SK-MEL-5 (cell line): ENCODE measurements around the gene PAQR4. TPM values are rescaled to one million over a fixed set of nuclear protein-coding genes. Genes with fewer than 3 reads are reported as not detected.
A peak's percentile ranks its signal among the peaks of the same experiment; 100 is the strongest.

ENCODE experiments used
- DNase-seq: peaks from one replicate; pipeline ENCODE4 v3.0.0-alpha.2; 2016; ENCODE audit warnings: low read depth, low spot score
- in situ Hi-C: cut with HindIII; loops from 2 replicates; pipeline ENCODE4 v1.10.0; 2016; ENCODE audit warnings: low sequenced_read_pairs, high pct_unique_total_duplicates, low pct_unique_long_range_greater_than_20kb
- total RNA-seq: library from RNA; depleted of rRNA; stranded (reverse); fragments of >200 nt; shearing (Covaris generic); gene quantifications from 2 replicates; pipeline ENCODE4 v1.2.3, GENCODE V29; 2014

The PAQR4 gene
- total RNA-seq, 1 experiment from 2014 or later, result 30.3 TPM

DNA sequence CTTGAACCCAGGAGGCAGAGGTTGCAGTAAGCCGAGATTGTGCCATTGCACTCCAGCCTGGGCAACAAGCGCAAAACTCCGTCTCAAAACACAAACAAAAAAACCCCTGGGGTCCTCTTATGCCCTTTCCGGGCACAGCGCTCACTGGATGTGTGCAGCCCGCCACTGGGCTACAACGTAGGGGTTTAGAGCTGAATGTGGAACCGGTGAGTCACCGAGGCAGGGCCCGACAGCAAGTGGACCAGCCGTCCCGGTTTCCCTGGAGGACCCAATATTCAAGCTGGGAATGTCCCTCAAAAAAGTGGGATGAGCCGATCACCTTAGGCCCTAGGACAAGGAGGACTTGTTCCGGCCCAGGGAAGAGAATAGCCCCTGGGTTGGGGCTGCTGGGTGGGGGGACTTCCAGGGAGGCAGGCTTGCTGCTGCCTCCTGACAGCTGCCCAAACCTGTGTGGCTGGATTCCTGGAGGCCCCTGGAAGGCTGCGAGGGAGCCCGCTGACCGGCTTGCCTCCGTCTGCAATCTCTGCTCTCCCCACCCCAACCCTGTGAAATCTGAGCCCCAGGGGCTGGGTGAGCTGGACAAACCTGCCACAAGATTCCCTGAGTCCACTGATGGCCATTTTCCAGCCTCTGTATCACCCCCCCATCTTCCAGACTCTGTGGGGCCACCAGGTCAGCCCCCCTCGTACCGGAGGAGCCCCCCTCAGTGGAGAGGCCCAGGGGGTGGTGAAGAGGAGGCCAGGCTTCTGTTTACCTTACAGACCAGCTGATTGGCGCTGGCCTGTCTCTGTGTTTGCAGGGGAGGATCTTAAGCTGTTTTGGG, 40.6 kb downstream of the PAQR4 start:
- in situ Hi-C loops, result no loop called here
- no peak for DNase-seq

- no peak for DNase-seq
- in situ Hi-C loops, result no loop called here
Observed at GRCh38 chr16:3010510-3010909, 41.4 kb downstream of the PAQR4 start.

GRCh38 chr16:3012246-3012645, 43.1 kb downstream of the PAQR4 start:
- in situ Hi-C loops, result no loop called here
- no peak for DNase-seq

- in situ Hi-C loops, result no loop called here
- no peak for DNase-seq
Observed at GRCh38 chr16:3012828-3013420, 43.8 kb downstream of the PAQR4 start, which contains the start of gene CLDN9. TSS of gene CLDN9 (plus strand) at chr16:3012923. CDS start at chr16:3013363, 440 bp downstream.

GRCh38 chr16:3013491-3013951, 44.4 kb downstream of the PAQR4 start:
- no peak for DNase-seq
- in situ Hi-C loops, result no loop called here

GRCh38 chr16:3013998-3014690, 45.0 kb downstream of the PAQR4 start:
- no peak for DNase-seq
- in situ Hi-C loops, result no loop called here

GRCh38 chr16:3014971-3015370, 45.8 kb downstream of the PAQR4 start:
- no peak for DNase-seq
- in situ Hi-C loops, result no loop called here

GRCh38 chr16:3015865-3016521, 46.8 kb downstream of the PAQR4 start:
- in situ Hi-C loops, result no loop called here
- no peak for DNase-seq

GRCh38 chr16:3017344-3017743, 48.2 kb downstream of the PAQR4 start:
- in situ Hi-C loops, result no loop called here
- DNase-seq, result no peak

DNA sequence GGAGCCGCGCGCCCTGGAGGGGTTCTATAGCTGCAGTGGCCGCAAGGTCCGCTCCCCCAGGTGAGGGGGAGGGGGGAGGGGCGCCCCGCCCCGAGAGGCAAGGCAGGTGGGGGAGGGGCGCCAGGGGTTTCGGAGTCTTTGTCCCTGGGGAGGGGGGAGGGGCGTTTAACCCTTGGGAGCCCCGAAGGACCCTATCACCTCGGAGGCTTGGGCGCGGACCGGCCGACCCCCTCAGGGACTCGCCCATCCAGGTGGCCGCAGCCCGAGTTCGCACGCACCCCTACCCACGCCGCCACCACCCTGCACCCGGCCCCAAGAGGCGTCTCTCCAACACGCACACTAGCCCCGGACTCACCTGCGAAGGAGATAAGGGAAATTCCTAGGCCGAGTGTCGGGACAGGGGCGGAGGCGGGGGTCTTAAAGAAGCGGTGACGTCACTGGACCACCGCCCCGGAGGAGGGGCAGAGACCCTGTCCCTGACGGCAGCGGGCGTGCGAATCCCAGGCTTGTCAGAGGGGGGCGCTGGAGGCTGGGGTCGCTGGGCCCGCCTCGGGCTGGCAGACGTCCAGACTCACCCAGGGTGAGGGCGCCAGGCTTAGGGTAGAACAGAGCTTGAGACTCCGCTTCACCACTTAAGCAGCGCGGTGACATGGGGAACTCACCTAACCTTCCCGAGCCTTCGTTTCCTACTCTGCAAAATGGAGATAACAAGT, 48.8 kb downstream of the PAQR4 start, which contains the start of gene CLDN6:
Gene CLDN6 (minus strand): TSS at position 390 of the 713 bp plus-strand sequence. CDS start 2,162 bp downstream, outside the sequence.
- DNase-seq, result no peak
- in situ Hi-C loops, result no loop called here

GRCh38 chr16:3019594-3020246, 50.6 kb downstream of the PAQR4 start:
- in situ Hi-C loops, result no loop called here
- DNase-seq, result no peak

DNA sequence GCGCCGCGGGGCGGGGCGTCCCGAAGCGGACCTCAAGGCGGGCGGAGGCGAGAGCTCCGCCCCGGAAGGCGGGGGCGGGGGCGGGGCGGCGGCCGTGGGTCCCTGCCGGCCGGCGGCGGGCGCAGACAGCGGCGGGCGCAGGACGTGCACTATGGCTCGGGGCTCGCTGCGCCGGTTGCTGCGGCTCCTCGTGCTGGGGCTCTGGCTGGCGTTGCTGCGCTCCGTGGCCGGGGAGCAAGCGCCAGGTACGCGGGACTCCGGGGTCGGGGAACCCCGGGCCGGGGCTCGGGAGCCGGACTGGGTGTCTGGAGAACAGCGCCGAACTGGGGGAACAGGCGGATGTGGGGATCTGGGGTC, 51.1 kb downstream of the PAQR4 start, which contains the start of gene TNFRSF12A:
Gene TNFRSF12A (plus strand): TSS at position 122 of the 357 bp plus-strand sequence. CDS start 30 bp downstream, at position 152.
- peak; percentile 69 for DNase-seq
- in situ Hi-C loops, result no loop called here

GRCh38 chr16:3020604-3021448, 51.7 kb downstream of the PAQR4 start:
- in situ Hi-C loops, result no loop called here
- peak; percentile 30 for DNase-seq

DNA sequence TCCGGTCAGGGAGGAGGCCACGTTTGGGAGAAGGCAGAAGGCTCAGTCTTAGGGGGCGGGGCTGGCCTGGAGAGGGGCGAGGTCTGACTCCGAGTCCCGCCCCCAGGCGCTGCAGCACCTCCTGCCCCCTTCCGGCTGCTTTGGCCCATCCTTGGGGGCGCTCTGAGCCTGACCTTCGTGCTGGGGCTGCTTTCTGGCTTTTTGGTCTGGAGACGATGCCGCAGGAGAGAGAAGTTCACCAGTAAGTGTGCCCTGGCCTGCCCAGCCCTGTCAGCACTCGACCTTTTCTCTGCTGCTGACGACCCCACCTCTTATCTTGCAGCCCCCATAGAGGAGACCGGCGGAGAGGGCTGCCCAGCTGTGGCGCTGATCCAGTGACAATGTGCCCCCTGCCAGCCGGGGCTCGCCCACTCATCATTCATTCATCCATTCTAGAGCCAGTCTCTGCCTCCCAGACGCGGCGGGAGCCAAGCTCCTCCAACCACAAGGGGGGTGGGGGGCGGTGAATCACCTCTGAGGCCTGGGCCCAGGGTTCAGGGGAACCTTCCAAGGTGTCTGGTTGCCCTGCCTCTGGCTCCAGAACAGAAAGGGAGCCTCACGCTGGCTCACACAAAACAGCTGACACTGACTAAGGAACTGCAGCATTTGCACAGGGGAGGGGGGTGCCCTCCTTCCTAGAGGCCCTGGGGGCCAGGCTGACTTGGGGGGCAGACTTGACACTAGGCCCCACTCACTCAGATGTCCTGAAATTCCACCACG, 52.5 kb downstream of the PAQR4 start:
- peak; percentile 77 for DNase-seq

GRCh38 chr16:3022208-3022683, 53.1 kb downstream of the PAQR4 start:
- DNase-seq, result peak; percentile 77
- in situ Hi-C loops, result no loop called here

More for the DNA sequence above, 52.5 kb downstream of the PAQR4 start:
- in situ Hi-C loops, result no loop called here
